Vagina (tissue), 2 donors: ENCODE data around the gene WDR62.

Source experiments
- CTCF ChIP-seq, 3 experiments: fragments of 450-650 bp in 2 of 3; fragments of 200-600 bp in 1 of 3; sonication (generic) in 1 of 3; IDR thresholded peaks; one replicate each; pipeline ENCODE4 v1.5.1; 2017 to 2019; ENCODE audit warnings: antibody characterized with exemption in 3 of 3, mild to moderate bottlenecking in 2 of 3, moderate library complexity in 2 of 3
- POLR2A ChIP-seq, 2 donors: fragments of 450-650 bp; IDR thresholded peaks; one replicate each; pipeline ENCODE4 v1.6.1; 2017; ENCODE audit warnings: antibody characterized with exemption in 2 of 2, mild to moderate bottlenecking in 2 of 2, moderate library complexity in 2 of 2
- POLR2AphosphoS5 ChIP-seq, 2 donors: sonication (generic); formaldehyde crosslinking; IDR thresholded peaks; one replicate each; pipeline ENCODE4 v1.9.0; 2017; ENCODE audit warnings: antibody characterized with exemption in 2 of 2, mild to moderate bottlenecking in 2 of 2, low read depth in 1 of 2; ENCODE audit not compliant: insufficient read depth in 1 of 2

GRCh38 chr19:36067681-36068080 lies 13.0 kb downstream of the WDR62 start:
- TF ChIP-seq CTCF (IDR thresholded peaks at IDR 0.05), result no peak
- no peak for TF ChIP-seq POLR2AphosphoS5 (IDR thresholded peaks at IDR 0.05; ENCODE audit: insufficient read depth in 1 of 2, low read depth in 1 of 2)
- no peak for TF ChIP-seq POLR2A (IDR thresholded peaks at IDR 0.05)
